HL-60/S4 (cell line): ENCODE measurements around the gene CDKN2AIPNL.
"Not testable (repeated sequence)": the region's sequence is repeated elsewhere in the genome, so short reads cannot be mapped to it uniquely, and the experiment has no call there.

Source experiments
- in situ Hi-C: fragments of 300-500 bp; cut with MboI; formaldehyde crosslinking; loops from 2 replicates; pipeline ENCODE4 v1.14.3; 2022; ENCODE audit warnings: low sequenced_read_pairs

The CDKN2AIPNL gene

GRCh38 chr5:134438721-134439123 lies 27.0 kb upstream of the CDKN2AIPNL start:
- in situ Hi-C loops, result no loop called here

DNA sequence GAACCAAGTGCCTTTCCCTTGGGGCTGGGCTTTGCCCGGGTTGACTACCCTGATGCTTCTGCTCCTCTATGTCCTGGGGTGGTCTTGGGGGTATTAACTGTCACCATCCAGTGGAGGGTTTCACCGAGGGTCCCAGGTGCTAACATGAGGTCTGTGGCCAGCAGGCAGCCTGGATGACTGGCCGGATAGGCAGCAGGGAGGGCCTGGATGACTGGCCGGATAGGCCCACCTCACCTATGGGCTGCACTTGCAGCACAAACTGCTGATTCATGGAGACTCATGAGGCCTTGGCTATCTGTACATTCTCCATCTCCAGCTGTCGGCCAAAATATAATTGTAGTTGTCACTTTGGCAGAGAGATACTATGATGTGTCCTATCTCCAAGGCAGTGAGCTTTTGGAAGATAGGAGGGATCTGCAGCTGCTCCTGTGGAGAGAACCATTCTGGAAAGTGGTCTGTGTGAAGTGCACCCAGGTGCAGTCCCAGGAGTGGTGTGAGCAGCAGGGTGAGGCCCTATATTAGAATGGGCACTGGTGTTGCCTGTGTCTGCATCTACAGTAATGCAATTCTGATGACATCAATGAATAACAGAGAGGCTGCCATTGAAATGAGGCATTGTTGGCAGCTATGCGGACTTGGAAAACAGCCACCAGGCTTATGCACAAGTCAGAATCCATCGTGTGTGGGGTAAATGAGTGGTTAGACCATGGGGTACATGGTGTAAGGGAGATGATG lies 26.3 kb upstream of the CDKN2AIPNL start:
- in situ Hi-C loops, result no loop called here

GRCh38 chr5:134437340-134437846 lies 25.7 kb upstream of the CDKN2AIPNL start:
- in situ Hi-C loops, result no loop called here

DNA sequence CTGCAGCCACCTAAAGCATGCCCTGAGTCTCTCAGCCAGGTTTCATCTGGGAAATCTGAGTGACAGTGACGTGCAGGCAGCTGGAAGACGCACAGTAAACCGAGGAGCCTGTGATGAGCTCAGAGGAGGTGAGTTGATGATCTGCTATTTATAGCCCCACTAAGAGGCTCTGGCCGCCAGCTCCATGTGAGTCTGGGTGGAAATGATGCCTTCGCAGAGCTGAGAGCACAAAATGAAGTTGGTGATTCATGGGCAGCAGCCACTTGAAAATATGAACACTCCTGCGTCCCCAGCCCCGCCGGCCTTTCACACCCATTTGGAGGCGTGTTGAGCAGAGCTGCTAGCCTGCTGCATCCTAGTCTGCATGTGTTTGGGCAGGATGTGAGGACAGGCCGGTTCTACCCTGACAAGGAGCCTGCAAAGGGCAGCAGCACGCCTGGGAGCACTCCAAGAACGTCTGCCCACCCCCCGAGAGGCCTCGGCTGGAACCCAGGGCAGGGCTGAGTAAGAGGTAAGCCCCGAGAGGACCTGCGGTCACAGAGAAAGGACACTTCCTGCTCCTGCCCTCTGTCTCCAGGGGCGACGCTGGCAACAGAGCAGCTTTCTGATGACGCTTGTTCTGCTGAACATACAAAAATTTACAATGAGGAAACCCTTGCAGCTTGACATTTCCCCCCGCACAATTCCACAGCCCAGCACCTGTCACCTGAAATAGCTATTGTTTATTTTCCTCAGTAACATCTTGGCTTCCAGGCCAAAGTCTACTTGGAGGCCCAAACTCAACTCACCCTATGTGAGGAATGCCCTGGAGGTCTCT lies 25.1 kb upstream of the CDKN2AIPNL start:
- in situ Hi-C loops, result no loop called here

DNA sequence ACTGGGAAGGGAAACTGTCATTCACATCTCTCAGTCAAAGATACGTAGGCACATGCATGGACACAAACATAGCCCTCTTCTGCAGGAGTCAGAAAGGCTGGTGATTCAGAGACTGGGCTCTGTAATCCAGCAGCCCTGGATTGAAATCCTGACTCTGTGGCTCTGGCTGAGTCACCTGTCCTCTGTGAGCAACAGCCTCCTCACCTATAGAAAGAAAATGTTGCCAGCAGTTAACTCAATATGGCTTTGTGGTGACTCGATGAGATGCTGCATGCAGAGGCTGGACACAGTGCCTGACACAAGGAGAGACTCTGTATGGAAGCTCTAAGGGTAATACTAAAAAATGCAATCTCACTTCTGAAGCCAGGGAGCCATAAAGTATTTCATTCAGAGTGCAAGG lies 23.9 kb upstream of the CDKN2AIPNL start:
- in situ Hi-C loops, result no loop called here

DNA sequence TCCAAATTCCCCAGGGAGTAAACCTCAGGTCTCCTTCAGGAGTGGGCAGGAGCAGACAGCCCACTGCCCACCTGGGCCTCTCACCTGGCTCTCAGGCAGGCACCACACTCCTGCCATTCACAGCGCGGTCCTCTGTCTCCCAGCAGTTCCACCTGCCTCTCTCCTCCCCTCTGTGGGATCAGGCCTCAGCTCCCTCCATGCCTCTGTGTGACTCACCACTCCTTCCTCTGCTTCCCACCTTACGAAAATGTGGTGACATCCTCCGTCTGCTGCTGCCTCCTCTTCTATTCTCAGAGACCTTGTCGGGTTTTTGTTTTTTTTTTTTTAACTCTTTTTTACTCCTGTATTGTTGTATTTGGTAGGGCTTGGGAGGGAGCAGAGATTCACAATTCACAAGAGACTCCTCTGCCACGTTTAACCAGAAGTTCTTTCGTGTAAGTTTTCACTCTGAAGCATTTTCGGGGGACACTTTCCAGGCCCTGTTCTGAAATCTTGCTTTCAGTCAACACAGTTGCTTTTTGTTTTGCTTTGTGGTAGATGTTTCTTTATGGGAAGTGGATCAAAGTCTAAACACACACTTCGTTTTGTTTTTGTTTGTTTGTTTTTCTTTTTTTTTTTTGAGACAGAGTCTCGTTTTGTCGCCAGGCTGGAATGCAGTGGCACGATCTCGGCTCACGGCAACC lies 21.1 kb upstream of the CDKN2AIPNL start:
- in situ Hi-C loops, result no loop called here

DNA sequence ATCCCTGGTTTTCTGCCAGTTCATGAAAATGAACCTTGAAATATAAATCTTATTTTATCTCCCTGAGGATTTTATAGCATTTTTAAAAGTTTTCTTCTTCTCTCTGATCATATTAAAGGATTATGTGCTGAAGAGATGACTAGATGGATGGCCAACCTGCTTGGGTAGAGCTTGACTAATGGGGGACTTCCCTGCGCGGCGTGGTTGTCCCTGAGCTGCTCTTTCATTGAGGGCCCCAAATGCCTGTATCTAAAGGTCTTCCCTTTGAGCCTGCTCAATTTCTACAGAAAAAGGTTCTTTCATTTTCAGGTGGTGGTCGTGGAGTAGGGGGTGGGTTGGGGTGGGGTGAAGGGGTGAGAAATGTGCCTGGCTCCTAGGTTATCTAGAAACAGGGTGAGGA lies 20.5 kb upstream of the CDKN2AIPNL start:
- in situ Hi-C loops, result no loop called here

DNA sequence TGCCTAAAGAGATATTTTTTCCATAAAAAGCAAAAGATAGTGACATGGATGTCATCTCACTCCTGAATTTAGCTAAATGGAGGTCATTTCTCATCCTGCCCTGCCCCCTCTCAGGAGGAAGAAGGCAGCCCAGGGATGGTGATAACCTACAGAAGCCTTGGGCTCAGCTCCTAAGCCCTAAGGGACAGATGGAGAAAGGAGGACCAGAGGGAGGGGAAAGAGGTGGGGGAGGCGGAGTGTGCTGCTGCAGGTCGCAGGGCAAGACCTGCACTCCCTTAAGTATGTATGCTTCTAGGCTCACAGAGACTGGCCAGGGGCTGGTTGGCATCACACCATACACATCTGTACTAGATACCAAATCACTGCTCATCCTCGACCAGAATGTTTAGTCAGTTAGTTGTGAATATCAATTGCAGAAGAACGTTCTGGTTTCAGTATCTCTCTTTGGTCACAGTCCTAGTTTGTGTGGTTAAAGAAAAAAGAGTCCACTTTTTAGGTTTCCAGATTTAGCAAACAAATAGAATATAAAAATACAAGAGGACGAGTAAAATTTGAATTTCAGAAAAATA lies 18.4 kb upstream of the CDKN2AIPNL start:
- in situ Hi-C loops, result no loop called here

DNA sequence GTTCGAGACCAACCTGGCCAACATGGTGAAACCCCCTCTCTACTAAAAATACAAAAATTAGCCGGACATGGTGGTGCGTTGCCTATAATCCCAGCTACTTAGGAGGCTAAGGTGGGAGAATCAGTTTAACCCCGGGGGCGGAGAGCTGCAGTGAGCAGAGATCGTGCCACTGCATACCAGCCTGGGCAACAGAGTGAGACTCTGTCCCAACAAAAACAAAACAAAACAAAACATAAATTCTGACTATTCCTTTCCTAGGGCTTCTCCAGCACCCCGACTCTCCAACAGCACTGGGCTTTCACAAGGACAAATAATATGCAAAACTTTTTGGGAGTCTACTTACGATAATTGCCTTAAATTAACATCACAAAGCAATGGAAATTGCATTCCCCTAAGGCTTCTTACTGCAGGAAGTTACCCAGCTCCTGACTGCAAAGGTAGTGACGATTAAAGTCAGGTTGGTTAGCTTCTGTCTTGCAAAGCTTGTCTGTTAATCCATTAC lies 15.9 kb upstream of the CDKN2AIPNL start:
- in situ Hi-C loops, result no loop called here

- in situ Hi-C loops, result no loop called here
These were observed 14.7 kb upstream of the CDKN2AIPNL start for GRCh38 chr5:134426361-134426760.

DNA sequence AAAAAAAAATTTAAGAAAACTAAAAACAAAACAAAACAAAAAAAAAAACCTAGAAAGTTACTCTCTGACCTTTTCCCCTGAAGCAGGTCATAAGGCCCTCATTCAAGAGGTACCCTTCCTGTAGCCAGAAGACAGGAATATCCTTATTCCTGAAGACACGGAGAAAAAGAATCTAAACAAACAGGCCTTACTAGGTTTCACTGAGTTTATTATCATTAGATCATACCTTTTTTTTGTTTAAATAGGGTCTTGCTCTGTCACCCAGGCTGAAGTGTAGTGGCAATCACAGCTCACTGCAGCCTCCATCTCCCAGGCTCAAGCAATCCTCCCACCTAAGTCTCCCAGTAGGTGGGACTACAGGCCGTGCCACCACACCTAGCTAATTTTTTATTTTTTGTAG lies 11.7 kb upstream of the CDKN2AIPNL start:
- in situ Hi-C loops, result no loop called here

DNA sequence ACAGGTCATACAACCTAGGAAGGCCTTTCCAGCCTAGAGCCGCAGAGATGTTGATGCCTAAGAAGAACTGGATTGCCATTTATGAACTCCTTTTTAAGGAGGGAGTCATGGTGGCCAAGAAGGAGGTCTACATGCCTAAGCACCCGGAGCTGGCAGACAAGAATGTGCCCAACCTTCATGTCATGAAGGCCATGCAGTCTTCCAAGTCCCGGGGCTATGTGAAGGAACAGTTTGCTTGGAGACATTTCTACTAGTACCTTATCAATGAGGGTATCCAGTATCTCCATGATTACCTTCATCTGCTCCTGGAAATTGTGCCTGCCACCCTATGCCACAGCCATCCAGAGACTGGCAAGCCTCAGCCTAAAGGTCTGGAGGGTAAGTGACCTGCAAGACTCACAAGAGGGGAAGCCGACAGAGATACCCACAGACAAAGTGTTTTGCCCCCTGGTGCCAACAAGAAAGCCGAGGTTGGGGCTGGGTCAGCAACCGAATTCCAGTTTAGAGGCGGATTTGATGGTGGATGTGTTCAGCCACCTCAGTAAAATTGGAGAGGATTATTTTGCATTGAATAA lies 11.2 kb upstream of the CDKN2AIPNL start:
- in situ Hi-C loops, result no loop called here

GRCh38 chr5:134421038-134421437 lies 9.4 kb upstream of the CDKN2AIPNL start:
- in situ Hi-C loops, result not testable (repeated sequence)

DNA sequence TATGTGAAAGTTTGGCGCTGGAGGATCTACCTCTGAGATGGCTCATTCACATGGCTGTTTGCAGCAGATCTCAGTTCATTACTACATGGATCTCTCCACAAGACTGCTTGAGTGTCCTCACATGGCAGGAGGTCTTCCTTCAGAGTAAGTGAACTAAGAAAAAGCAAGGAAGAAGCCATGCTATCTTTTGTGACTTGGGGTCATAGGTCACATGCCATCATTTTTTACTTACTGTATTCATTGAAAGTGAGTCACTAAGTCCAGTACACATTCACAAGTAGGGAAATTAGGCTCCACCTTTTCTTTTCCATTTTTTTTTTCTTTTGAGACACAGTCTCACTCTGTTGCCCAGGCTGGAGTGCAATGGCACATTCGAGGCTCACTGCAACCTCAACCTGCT lies 8.7 kb upstream of the CDKN2AIPNL start:
- in situ Hi-C loops, result no loop called here

- in situ Hi-C loops, result no loop called here
These were observed 7.3 kb upstream of the CDKN2AIPNL start for GRCh38 chr5:134418958-134419357.

DNA sequence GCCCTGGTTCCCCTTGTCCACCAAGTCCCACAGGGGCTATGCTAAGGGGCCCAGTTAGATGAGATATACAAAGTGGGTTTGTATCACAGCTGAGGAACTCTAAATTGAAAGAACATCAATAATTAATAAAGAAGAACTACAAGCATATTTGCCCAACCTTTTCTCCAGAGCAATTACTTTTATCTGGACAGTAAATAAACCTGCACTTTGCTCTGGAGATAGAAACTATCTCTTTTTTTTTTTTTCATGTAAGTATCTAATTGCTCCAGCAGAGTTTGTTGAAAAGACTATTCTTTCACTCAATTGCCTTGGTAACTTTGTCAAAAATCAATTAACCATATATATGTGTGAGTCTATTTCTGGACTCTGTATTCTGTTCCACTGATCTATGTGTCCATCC lies 6.0 kb upstream of the CDKN2AIPNL start:
- in situ Hi-C loops, result no loop called here

DNA sequence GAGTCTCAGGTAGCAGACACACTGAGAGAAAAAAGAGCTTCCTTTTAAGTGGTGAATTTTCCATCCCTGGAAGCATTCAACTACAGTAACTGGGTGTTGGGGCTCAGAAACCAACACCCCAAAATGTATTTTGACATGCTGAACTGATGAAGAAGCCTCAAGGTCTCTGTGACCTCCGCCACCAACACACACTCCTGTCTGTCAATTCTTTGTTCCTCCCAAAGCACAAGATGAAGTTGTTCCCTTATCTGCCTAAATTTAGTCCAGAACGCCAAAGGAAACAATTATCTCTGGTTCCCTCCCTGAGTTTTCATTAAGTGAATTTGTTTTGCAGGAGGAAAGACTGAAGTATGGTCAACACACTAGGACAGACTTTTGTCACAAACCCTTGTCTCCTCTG lies 1.4 kb upstream of the CDKN2AIPNL start:
- in situ Hi-C loops, result no loop called here

DNA sequence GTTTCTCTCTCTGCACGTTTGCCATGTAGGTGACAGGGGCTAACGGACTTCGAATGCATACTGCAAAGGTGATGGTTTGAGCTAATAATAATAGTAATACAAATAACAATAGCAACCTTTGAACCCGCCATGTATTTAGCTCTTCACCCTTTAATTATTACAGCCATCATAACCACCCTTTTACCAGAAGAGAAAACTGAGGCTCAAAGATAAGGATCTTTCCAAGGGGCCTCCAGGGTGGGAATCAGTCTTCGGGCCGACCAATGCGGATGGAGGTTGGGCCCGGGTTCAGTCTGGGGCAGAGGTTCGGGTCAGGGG lies 494 bp downstream of the CDKN2AIPNL start:
- in situ Hi-C loops, result no loop called here

DNA sequence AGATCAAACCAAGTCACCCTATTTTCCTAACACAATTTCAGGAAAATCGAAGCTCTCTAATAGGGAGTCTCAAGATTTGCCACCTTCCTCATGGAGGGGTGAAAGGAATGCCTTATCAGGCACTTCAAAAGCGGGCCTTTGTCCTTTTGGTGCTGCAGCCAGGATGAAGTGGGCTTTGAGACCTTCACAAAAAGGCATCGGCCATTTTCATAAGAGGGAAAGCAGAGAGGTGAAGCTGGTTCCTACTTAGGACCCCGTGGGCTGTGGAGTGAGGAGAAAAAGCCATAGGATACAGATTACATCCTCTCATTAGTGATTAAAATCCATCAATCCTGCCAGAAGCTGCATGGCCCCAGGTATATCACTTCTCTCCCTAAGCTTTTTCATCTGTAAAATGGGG lies 859 bp downstream of the CDKN2AIPNL start:
- in situ Hi-C loops, result no loop called here

- in situ Hi-C loops, result no loop called here
These were observed 2.4 kb downstream of the CDKN2AIPNL start for GRCh38 chr5:134409321-134409720.

- in situ Hi-C loops, result no loop called here
These were observed 5.3 kb downstream of the CDKN2AIPNL start for GRCh38 chr5:134406390-134406789.
